H1 (cell line): Measurements from ENCODE around the gene GPC2. TPM values are rescaled to one million over a fixed set of nuclear protein-coding genes. Genes with fewer than 3 reads are reported as not detected.

ENCODE experiments used
- CTCF ChIA-PET: fragments of 300-600 bp; sonication (Branson Sonifier 250); formaldehyde crosslinking; loops from one replicate; lab custom pipeline; 2021; ENCODE audit not compliant: partially characterized antibody; lab: Charles Lee
- POLR2A ChIA-PET: fragments of 300-600 bp; sonication (Branson Sonifier 250); formaldehyde crosslinking; loops from one replicate; lab custom pipeline; 2021; ENCODE audit warnings: inconsistent platforms; ENCODE audit not compliant: partially characterized antibody; lab: Charles Lee
- DNase-seq, 2 experiments: peaks; one replicate each; pipeline versions ENCODE4 v3.0.0 to v3.0.0-alpha.2; 2010 to 2022; ENCODE audit warnings: low spot score in 2 of 2, low read depth in 1 of 2, mixed read lengths in 1 of 2
- FAIRE-seq: peaks from 2 replicates; lab custom pipeline; 2011; peaks lifted over from hg19 to GRCh38; lab: Jason Lieb, UNC
- H2AFZ ChIP-seq: 2 replicates; pipeline ENCODE4 v1.8.1; 2012; ENCODE audit warnings: low read length, inconsistent platforms
- H2AK5ac ChIP-seq: 2 replicates; pipeline ENCODE4 v1.6.1; 2013; ENCODE audit warnings: low read depth, low read length
- H2BK120ac ChIP-seq: replicated peaks from 2 replicates; pipeline ENCODE3; 2013; ENCODE audit warnings: low read depth, low read length, inconsistent platforms
- H2BK12ac ChIP-seq: 2 replicates; pipeline ENCODE4 v1.6.1; 2013; ENCODE audit warnings: low read depth, low read length
- H2BK15ac ChIP-seq: 2 replicates; pipeline ENCODE4 v1.6.1; 2013; ENCODE audit warnings: low read length
- H2BK20ac ChIP-seq: 2 replicates; pipeline ENCODE4 v1.6.1; 2013; ENCODE audit warnings: low read length
- H2BK5ac ChIP-seq: 2 replicates; pipeline ENCODE4 v1.6.1; 2013; ENCODE audit warnings: low read depth, low read length
- H3K14ac ChIP-seq: 2 replicates; pipeline ENCODE4 v1.6.1; 2013; ENCODE audit warnings: inconsistent platforms; ENCODE audit not compliant: insufficient read length
- H3K18ac ChIP-seq: 2 replicates; pipeline ENCODE4 v1.6.1; 2013; ENCODE audit warnings: low read length; ENCODE audit errors: extremely low read depth
- H3K23ac ChIP-seq: 2 replicates; pipeline ENCODE4 v1.6.1; 2013; ENCODE audit warnings: inconsistent platforms; ENCODE audit not compliant: insufficient read length
- H3K23me2 ChIP-seq: 2 replicates; pipeline ENCODE4 v1.6.1; 2013; ENCODE audit warnings: low read depth, low read length
- H3K27ac ChIP-seq: 2 replicates; pipeline ENCODE4 v1.6.1; 2011; ENCODE audit warnings: low read depth, low read length, inconsistent platforms
- H3K27me3 ChIP-seq, 4 experiments: replicated peaks in 1 of 4; 1 replicate in 1 of 4; 2 replicates in 3 of 4; pipeline versions ENCODE4 v1.6.1 to v1.8.1; 2011 to 2013; ENCODE audit warnings: low read length in 3 of 4, mild to moderate bottlenecking in 3 of 4, inconsistent platforms in 2 of 4, mixed read lengths in 2 of 4, moderate library complexity in 1 of 4; ENCODE audit not compliant: control insufficient read depth in 3 of 4, insufficient read depth in 3 of 4; ENCODE audit errors: extremely low read depth in 1 of 4
- H3K36me3 ChIP-seq, 4 experiments: 2 replicates each; pipeline versions ENCODE4 v1.6.1 to v1.8.1; 2011 to 2013; ENCODE audit warnings: mild to moderate bottlenecking in 4 of 4, low read length in 3 of 4, moderate library complexity in 2 of 4, control low read depth in 1 of 4, inconsistent platforms in 1 of 4; ENCODE audit not compliant: insufficient read depth in 4 of 4, control insufficient read depth in 2 of 4
- H3K4ac ChIP-seq: replicated peaks from 2 replicates; pipeline ENCODE3; 2013; ENCODE audit warnings: low read length, low read depth, mixed read lengths, inconsistent platforms; ENCODE audit not compliant: insufficient read length
- H3K4me1 ChIP-seq, 4 experiments: replicated peaks in 1 of 4; 1 replicate in 1 of 4; 2 replicates in 3 of 4; pipeline versions ENCODE4 v1.6.1 to v1.8.1; 2011 to 2013; ENCODE audit warnings: low read length in 3 of 4, inconsistent platforms in 2 of 4, mixed read lengths in 1 of 4; ENCODE audit not compliant: insufficient read depth in 4 of 4, control insufficient read depth in 3 of 4
- H3K4me2 ChIP-seq, 2 experiments: 2 replicates each; pipeline versions ENCODE4 v1.6.1 to v1.8.1; 2011 to 2013; ENCODE audit warnings: low read depth in 2 of 2, low read length in 2 of 2, control low read depth in 1 of 2, inconsistent platforms in 1 of 2, mild to moderate bottlenecking in 1 of 2; ENCODE audit not compliant: insufficient read depth in 1 of 2
- H3K4me3 ChIP-seq, 4 experiments: fragments of 200-600, 300-600 bp in 1 of 4; sonication (generic), shearing (Covaris generic), sonication (Bioruptor Twin) in 1 of 4; 2 replicates each; pipeline versions ENCODE4 v1.5.1 to v1.8.1; 2011 to 2016; ENCODE audit warnings: low read length in 4 of 4, low read depth in 3 of 4, control low read depth in 2 of 4, inconsistent platforms in 2 of 4, mild to moderate bottlenecking in 2 of 4, mixed read lengths in 1 of 4, moderate library complexity in 1 of 4; ENCODE audit not compliant: insufficient read depth in 2 of 4; ENCODE audit errors: extremely low read depth in 1 of 4
- H3K56ac ChIP-seq: replicated peaks from 2 replicates; pipeline ENCODE3; 2013; ENCODE audit warnings: low read depth, mild to moderate bottlenecking, mixed read lengths, low read length, inconsistent platforms; ENCODE audit not compliant: insufficient read length
- H3K79me1 ChIP-seq: 2 replicates; pipeline ENCODE4 v1.6.1; 2013; ENCODE audit warnings: low read depth, low read length, control low read depth
- H3K79me2 ChIP-seq, 2 experiments: 2 replicates each; pipeline versions ENCODE4 v1.6.1 to v1.8.1; 2012 to 2013; ENCODE audit warnings: low read length in 2 of 2, mild to moderate bottlenecking in 2 of 2, inconsistent platforms in 1 of 2; ENCODE audit not compliant: insufficient read depth in 2 of 2, control insufficient read depth in 1 of 2
- H3K9ac ChIP-seq, 4 experiments: replicated peaks in 1 of 4; 1 replicate in 1 of 4; 2 replicates in 3 of 4; pipeline versions ENCODE4 v1.6.1 to v1.8.1; 2011 to 2013; ENCODE audit warnings: low read depth in 3 of 4, low read length in 3 of 4, control low read depth in 2 of 4, mild to moderate bottlenecking in 2 of 4, moderate library complexity in 2 of 4, inconsistent platforms in 1 of 4; ENCODE audit errors: extremely low read depth in 1 of 4
- H3K9me3 ChIP-seq, 2 experiments: 2 replicates each; pipeline versions ENCODE4 v1.6.1 to v1.8.1; 2012 to 2013; ENCODE audit warnings: mild to moderate bottlenecking in 2 of 2, moderate library complexity in 2 of 2, control low read depth in 1 of 2, inconsistent platforms in 1 of 2, low read depth in 1 of 2, low read length in 1 of 2, mixed read lengths in 1 of 2; ENCODE audit not compliant: insufficient read depth in 2 of 2
- H4K20me1 ChIP-seq, 2 experiments: replicated peaks in 1 of 2; 2 replicates each; pipeline versions ENCODE3 to v1.8.1; 2011 to 2013; ENCODE audit warnings: inconsistent platforms in 2 of 2, low read length in 2 of 2, mild to moderate bottlenecking in 1 of 2; ENCODE audit not compliant: insufficient read depth in 2 of 2, control insufficient read depth in 1 of 2
- H4K5ac ChIP-seq: 2 replicates; pipeline ENCODE4 v1.6.1; 2013; ENCODE audit warnings: low read length, low read depth, mixed read lengths, inconsistent platforms; ENCODE audit not compliant: insufficient read length
- H4K8ac ChIP-seq: 2 replicates; pipeline ENCODE4 v1.8.0; 2013; ENCODE audit warnings: mild to moderate bottlenecking, moderate library complexity, low read length, inconsistent platforms; ENCODE audit not compliant: insufficient read depth; ENCODE audit errors: extremely low read depth
- H4K91ac ChIP-seq: replicated peaks from 2 replicates; pipeline ENCODE3; 2013; ENCODE audit warnings: low read length, mixed read lengths, inconsistent platforms; ENCODE audit not compliant: insufficient read length
- CBX8 ChIP-seq: fragments of 300-800, 300-1000 bp; sonication (generic); IDR thresholded peaks from 2 replicates; pipeline ENCODE4 v1.7.1; 2016; ENCODE audit warnings: low read depth, low read length, borderline replicate concordance
- CTCF ChIP-seq, 3 experiments: IDR thresholded peaks; 1 replicate in 2 of 3; 2 replicates in 1 of 3; pipeline versions ENCODE4 v1.5.1 to v1.6.1; 2011; ENCODE audit warnings: low read length in 3 of 3, mild to moderate bottlenecking in 3 of 3, inconsistent platforms in 2 of 3, low read depth in 1 of 3, moderate library complexity in 1 of 3; ENCODE audit not compliant: insufficient read depth in 1 of 3; ENCODE audit errors: control extremely low read depth in 1 of 3
- EP300 ChIP-seq, 2 experiments: IDR thresholded peaks; 1 replicate in 1 of 2; 2 replicates in 1 of 2; pipeline ENCODE4 v1.6.1; 2011 to 2012; ENCODE audit warnings: low read depth in 2 of 2, low read length in 2 of 2, mild to moderate bottlenecking in 2 of 2, borderline replicate concordance in 1 of 2, inconsistent platforms in 1 of 2, moderate library complexity in 1 of 2
- KDM1A ChIP-seq: fragments of 200-600, 300-600 bp; sonication (generic); IDR thresholded peaks from 2 replicates; pipeline ENCODE4 v1.7.1; 2016; ENCODE audit warnings: mild to moderate bottlenecking, low read length, borderline replicate concordance
- POU5F1 ChIP-seq: IDR thresholded peaks from 2 replicates; pipeline ENCODE4 v1.6.1; 2011; ENCODE audit warnings: low read depth, mild to moderate bottlenecking, low read length, moderate library complexity
- RAD21 ChIP-seq, 2 experiments: IDR thresholded peaks in 1 of 2; conservative IDR thresholded peaks in 1 of 2; 2 replicates each; pipeline ENCODE4 v1.6.1; 2011; ENCODE audit warnings: low read depth in 2 of 2, low read length in 2 of 2, improper control_type of control experiment in 1 of 2, inconsistent platforms in 1 of 2, mild to moderate bottlenecking in 1 of 2, moderate library complexity in 1 of 2
- SIN3A ChIP-seq, 2 experiments: IDR thresholded peaks in 1 of 2; conservative IDR thresholded peaks in 1 of 2; 2 replicates each; pipeline ENCODE4 v1.6.1; 2011 to 2012; ENCODE audit warnings: low read length in 2 of 2, improper control_type of control experiment in 1 of 2, low read depth in 1 of 2, mild to moderate bottlenecking in 1 of 2
- WGBS, 2 experiments: shearing (Covaris generic) in 1 of 2; methylation state at CpG; one replicate each; pipeline versions ENCODE4 v1.1.6 to v1.1.7; 2013 to 2015; ENCODE audit warnings: low lambda C conversion rate in 2 of 2, mixed read lengths in 2 of 2, inconsistent platforms in 1 of 2, low coverage in 1 of 2, missing lambda C conversion rate in 1 of 2; ENCODE audit not compliant: insufficient replicate concordance in 2 of 2, insufficient coverage in 1 of 2, insufficient read length in 1 of 2; ENCODE audit errors: extremely low coverage in 1 of 2, missing lambda C conversion rate in 1 of 2; 5-methylcytosine and 5-hydroxymethylcytosine counted together
- polyA plus RNA-seq, 7 experiments: library from polyadenylated mRNA; depleted of rRNA in 3 of 7; stranded (reverse) in 5 of 7; unstranded in 2 of 7; fragments of >200 nt in 5 of 7; fragments of 200-250 nt in 2 of 7; gene quantifications; 1 replicate in 5 of 7; 2 replicates in 1 of 7; 4 replicates in 1 of 7; pipeline versions ENCODE4 v1.2.1 to v1.2.3, GENCODE V29; 2011 to 2013; ENCODE audit warnings: missing spikeins in 2 of 7, mixed read lengths in 2 of 7
- total RNA-seq: library from RNA; stranded (reverse); fragmentation: NEBNext Ultra II Directional; extraction: Animal tissue kit (Norgen Biotek cat#: 25700); gene quantifications from 2 replicates; pipeline ENCODE4 v1.2.1, GENCODE V29; 2021

GPC2 gene
- total and polyA plus RNA-seq, 2 of the 8 experiments (the other 6 are each of a cell fraction or from before 2014, with no cell fraction given), result 25.3 to 44.8 TPM

- DNase-seq (no peak), FAIRE-seq (no peak)
- Histone ChIP-seq H2AFZ (no peak overlapping the region), H2BK15ac (no peak overlapping the region), H2BK12ac (no peak overlapping the region), H4K91ac (no peak overlapping the region), H3K4me2 (peak overlapping the region; percentile 75 to 94; a peak in 2 of 4 replicates), H3K9me3 (no peaks in the 10 kb centered on the region), H2AK5ac (no peak overlapping the region), H4K5ac (peak overlapping the region; percentile 11), H3K23me2 (peaks cover 6% of the 10 kb centered on the region), H3K14ac (no peak overlapping the region), H4K20me1 (peaks cover 9 to 26% of the 10 kb centered on the region in 2 experiments), H4K8ac (no peak overlapping the region), H3K4me1 (peaks cover 0 to 15% (median 9%) of the 10 kb centered on the region in 4 experiments; a peak in 5 of 7 replicates), H3K27me3 (no peaks in the 10 kb centered on the region), H2BK5ac (no peak overlapping the region), H3K56ac (no peak overlapping the region), H2BK120ac (no peak overlapping the region), H3K27ac (no peak overlapping the region), H3K9ac (no peak overlapping the region), H3K36me3 (peaks cover 6 to 29% (median 16%) of the 10 kb centered on the region in 4 experiments), H3K4ac (peak overlapping the region; percentile 84), H3K79me1 (no peaks in the 10 kb centered on the region; the same call in 1 of the 2 replicates), H3K18ac (no peak overlapping the region), H3K79me2 (no peaks in the 10 kb centered on the region), H2BK20ac (no peak overlapping the region), H3K4me3 (peak overlapping the region; percentile 57 to 88 (median 80); a peak in 5 of 8 replicates), H3K23ac (no peak overlapping the region)
- ChIA-PET CTCF (interaction anchor here (1.0 to 7.9 kb wide), 5 partner anchors 11 to 33 kb away, joined by 3 to 83 read pairs (median 3); partner anchors contain the start of gene LAMTOR4), POLR2A (interaction anchor here (0.8 to 9.9 kb wide), 8 partner anchors 9 to 64 kb away, joined by 3 to 145 read pairs (median 4); partner anchors contain the start of genes AP4M1, GAL3ST4, LAMTOR4 and MBLAC1)
- 81% methylated on average over 7 of the region's 7 CpGs; no CpG with 5 or more reads in 1 of the 2 experiments for WGBS, 2 experiments
- TF ChIP-seq POU5F1 (no peak), CTCF (IDR thresholded peaks at IDR 0.05; ENCODE audit: control extremely low read depth in 1 of 3, insufficient read depth in 1 of 3, low read depth in 1 of 3, low read length in 3 of 3) (peak in 2 of 3 experiments; percentile 22 to 32; a peak in 2 of 4 replicates), RAD21 (IDR thresholded peaks at IDR 0.05 in 1 of 2, conservative IDR thresholded peaks at IDR 0.05 in 1 of 2; ENCODE audit: low read depth in 2 of 2, low read length in 2 of 2) (0 out of 4 replicates have a peak, but pooled peaks of 1 of the 2 experiments have one; percentile 1), SIN3A (conservative IDR thresholded peaks at IDR 0.05 in 1 of 2, IDR thresholded peaks at IDR 0.05 in 1 of 2; ENCODE audit: low read depth in 1 of 2, low read length in 2 of 2) (no peak), CBX8 (no peak), KDM1A (no peak), EP300 (IDR thresholded peaks at IDR 0.05; ENCODE audit: borderline replicate concordance in 1 of 2, low read depth in 2 of 2, low read length in 2 of 2) (no peak)
Observed at GRCh38 chr7:100159099-100159623, 18.0 kb downstream of the GPC2 start.
